ENCODE results near the gene RTP5.

The RTP5 gene

DNA sequence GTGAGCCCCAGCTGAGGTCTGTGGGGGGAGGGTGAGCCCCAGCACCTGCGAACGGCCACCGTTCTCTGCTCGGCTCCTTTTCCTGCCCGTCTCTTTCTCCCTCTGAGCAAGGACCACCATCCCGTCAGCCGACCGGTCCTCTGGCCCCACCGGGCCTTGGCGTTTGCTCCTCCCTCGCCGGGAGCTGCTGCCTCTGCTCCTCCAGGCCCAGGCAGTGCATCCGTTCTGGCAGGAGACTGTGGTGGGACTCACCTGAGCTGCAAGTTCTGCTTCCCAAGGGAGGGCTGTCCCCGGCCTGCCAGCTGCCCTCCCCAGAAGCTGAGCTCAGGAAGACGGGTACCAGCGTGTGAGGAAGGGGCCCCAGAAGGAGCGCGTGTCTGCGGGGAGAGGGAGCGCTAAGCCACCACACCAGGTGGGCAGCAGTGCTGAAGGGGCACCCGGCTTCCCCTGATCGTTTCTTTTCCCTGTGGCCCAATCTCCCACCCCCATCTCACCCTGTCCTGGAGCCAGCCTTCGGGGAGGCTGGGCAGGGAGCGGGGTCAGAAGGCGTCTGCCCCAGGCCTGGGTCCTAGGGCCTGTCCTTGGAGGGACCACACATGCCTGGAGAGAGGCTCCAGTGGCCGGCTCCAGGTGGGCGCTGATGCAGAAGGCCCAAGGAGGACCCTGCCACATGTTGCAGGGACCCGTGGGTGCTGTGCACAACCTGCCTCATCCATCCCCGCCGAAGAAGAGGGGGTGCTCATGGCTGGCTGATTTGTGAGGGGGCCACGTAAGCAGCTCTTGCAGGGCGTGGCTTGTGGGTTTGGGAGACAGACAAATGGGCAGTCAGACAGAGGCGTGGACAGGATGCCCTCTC lies 2.5 kb upstream of the RTP5 start:
- Histone ChIP-seq H3K27me3 (ENCODE audit: insufficient read depth, low read length) (no peaks in the 10 kb centered on the region; the same call in 1 of the 2 replicates), H3K27ac (ENCODE audit: low read depth, low read length) (no peak overlapping the region), H3K9ac (ENCODE audit: low read depth, low read length) (no peak overlapping the region), H3K4me1 (ENCODE audit: insufficient read depth, low read length) (no peaks in the 10 kb centered on the region), H3K4me3 (ENCODE audit: low read length) (no peak overlapping the region), H3K9me3 (ENCODE audit: insufficient read depth, low read depth, low read length) (no peaks in the 10 kb centered on the region), H3K36me3 (ENCODE audit: insufficient read depth, low read length) (no peaks in the 10 kb centered on the region)
- 72% methylated on average over 33 of the region's 33 CpGs for WGBS

DNA sequence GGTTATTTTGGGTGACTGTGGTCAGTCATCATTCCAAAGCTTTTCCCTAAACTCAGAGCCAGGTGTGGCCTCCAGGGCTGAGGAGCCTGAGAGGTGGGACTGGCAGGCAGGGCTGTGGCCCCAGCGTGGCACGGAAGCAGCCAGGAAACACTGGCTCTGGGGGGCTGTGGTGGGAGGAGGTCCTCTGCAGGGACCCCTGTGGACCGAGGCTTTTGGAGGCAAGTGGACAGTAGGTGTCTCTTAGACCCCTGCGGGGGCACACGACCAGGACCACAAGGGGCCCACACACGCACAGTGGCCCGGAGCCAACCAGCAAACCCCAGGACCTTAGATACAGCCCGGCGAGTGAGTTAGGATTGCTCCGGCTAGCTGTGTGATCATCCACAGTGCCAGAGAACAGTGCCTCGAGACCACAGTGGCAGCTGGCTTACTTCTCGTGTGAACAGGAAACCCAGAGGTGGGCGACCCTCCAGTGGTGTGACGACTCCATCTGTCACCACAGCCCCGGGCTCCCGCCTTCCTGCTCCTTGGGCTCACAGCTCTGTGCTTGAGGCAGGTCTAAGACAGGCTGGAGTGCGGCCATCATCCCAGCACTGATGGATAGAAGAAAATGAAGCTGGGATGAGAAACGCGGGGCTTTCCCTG lies 1.6 kb upstream of the RTP5 start:
- Histone ChIP-seq H3K27ac (ENCODE audit: low read depth, low read length) (no peak overlapping the region), H3K27me3 (ENCODE audit: insufficient read depth, low read length) (no peaks in the 10 kb centered on the region; the same call in 1 of the 2 replicates), H3K36me3 (ENCODE audit: insufficient read depth, low read length) (no peaks in the 10 kb centered on the region), H3K4me1 (ENCODE audit: insufficient read depth, low read length) (no peaks in the 10 kb centered on the region), H3K4me3 (ENCODE audit: low read length) (no peak overlapping the region), H3K9ac (ENCODE audit: low read depth, low read length) (no peak overlapping the region), H3K9me3 (ENCODE audit: insufficient read depth, low read depth, low read length) (no peaks in the 10 kb centered on the region)
- WGBS = 86% methylated on average over 19 of the region's 19 CpGs

DNA sequence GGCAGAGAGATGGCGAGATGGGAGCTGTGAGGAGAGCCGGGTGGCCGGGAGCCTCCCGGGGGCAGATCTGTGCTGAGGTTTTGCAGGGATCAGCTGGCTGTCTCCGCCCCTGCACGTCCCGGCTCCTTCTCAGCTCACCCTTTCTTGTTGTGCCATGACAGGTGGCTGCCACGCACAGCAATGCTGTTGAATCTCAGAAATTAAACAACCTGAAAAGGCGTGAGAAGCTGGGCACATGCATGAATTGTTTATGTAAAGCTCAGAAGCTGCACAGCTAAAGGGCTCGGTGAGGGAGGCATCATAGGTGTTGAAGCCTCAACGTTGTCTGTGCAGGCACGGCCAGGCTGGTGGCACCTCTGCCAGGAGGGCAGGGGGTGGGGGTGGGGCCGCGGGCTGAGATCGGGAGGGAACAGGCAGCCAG lies 858 bp upstream of the RTP5 start:
- H3K4me3 ChIP-seq (ENCODE audit: low read length) = no peak overlapping the region
- H3K9me3 ChIP-seq (ENCODE audit: insufficient read depth, low read depth, low read length) = 0 out of 2 replicates have a peak, but pooled peaks cover under 1% of the 10 kb centered on the region
- WGBS = 81% methylated on average over 15 of the region's 15 CpGs
- H3K9ac ChIP-seq (ENCODE audit: low read depth, low read length) = no peak overlapping the region
- H3K4me1 ChIP-seq (ENCODE audit: insufficient read depth, low read length) = no peaks in the 10 kb centered on the region
- H3K27ac ChIP-seq (ENCODE audit: low read depth, low read length) = no peak overlapping the region
- H3K27me3 ChIP-seq (ENCODE audit: insufficient read depth, low read length) = no peaks in the 10 kb centered on the region; the same call in 1 of the 2 replicates
- no peaks in the 10 kb centered on the region for H3K36me3 ChIP-seq (ENCODE audit: insufficient read depth, low read length)

DNA sequence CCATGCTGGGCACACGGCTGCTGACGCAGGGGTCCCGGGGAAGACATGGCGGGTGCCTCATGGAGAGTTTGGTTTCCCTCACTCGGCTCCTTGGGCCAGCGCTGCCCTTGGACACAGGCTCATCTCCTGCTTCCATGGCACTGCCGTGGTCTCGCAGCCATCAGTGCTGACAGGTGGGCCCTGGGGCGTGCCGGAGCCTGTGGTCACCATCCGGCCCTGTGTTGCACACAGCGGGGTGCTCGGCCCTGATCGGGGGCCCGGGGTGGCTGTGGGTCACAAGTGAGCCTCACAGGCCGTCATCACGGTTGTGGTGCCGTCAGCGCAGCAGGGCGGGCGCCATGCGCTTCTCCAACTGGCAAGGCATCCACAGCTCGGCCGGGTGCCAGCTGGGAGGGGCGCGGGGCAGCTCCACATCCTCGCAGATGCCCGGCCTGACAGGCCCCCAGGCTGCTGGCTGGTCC lies 582 bp downstream of the RTP5 start:
- Histone ChIP-seq H3K4me1 (ENCODE audit: insufficient read depth, low read length) (no peaks in the 10 kb centered on the region), H3K9ac (ENCODE audit: low read depth, low read length) (no peak overlapping the region), H3K4me3 (ENCODE audit: low read length) (no peak overlapping the region), H3K36me3 (ENCODE audit: insufficient read depth, low read length) (no peaks in the 10 kb centered on the region), H3K27me3 (ENCODE audit: insufficient read depth, low read length) (no peaks in the 10 kb centered on the region; the same call in 1 of the 2 replicates), H3K27ac (ENCODE audit: low read depth, low read length) (no peak overlapping the region), H3K9me3 (ENCODE audit: insufficient read depth, low read depth, low read length) (0 out of 2 replicates have a peak, but pooled peaks cover 9% of the 10 kb centered on the region)
- 93% methylated on average over 28 of the region's 28 CpGs for WGBS

DNA sequence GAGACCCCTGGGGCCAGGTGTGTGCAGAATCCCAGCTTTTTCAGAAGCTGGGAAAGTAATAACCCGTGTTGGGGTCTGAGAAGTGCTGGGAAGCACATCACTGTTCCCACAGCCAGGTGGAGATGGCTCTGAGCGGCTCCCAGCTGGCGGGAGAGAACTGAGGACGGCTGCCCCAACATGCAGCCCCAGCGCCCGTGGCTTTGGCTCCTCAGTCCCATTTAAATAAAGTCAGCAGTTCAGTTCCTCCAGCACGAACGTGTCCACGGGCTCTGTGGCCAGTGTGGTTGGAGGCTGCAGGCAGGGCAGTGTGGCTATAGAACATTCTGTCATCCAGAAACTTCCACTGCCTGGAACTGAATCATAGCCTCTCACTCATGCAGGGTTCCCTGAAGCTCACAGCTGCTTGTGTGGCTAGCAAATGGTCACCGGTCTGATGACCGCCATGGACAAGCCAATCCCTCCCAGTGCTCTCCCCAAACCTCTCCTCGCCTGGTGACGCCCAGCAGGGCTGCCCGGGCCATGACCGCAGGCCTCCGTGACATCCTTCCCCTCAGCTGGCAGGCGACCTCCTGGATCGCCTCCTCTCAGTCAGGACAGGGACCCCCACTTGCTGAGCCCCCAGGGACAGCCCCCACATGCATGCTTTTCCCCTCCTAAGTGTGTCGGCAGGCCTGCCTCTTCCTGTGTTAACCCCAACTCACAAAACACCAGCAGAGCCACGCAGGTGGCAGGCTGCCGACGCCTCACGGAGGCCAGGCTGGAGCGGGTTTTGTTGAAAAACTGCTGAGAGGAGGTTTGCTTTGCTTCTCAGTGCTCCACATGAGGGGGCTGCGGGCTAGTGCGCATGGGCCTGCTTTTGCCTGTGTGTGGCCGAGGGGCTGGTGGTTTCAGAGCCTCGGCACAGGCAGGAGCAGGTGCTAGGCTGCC lies 1.3 kb downstream of the RTP5 start:
- Histone ChIP-seq H3K4me3 (ENCODE audit: low read length) (no peak overlapping the region), H3K27ac (ENCODE audit: low read depth, low read length) (no peak overlapping the region), H3K36me3 (ENCODE audit: insufficient read depth, low read length) (no peaks in the 10 kb centered on the region), H3K27me3 (ENCODE audit: insufficient read depth, low read length) (no peaks in the 10 kb centered on the region; the same call in 1 of the 2 replicates), H3K9ac (ENCODE audit: low read depth, low read length) (no peak overlapping the region), H3K4me1 (ENCODE audit: insufficient read depth, low read length) (no peaks in the 10 kb centered on the region), H3K9me3 (ENCODE audit: insufficient read depth, low read depth, low read length) (0 out of 2 replicates have a peak, but pooled peaks cover 9% of the 10 kb centered on the region)
- 83% methylated on average over 28 of the region's 28 CpGs for whole genome bisulfite sequencing

DNA sequence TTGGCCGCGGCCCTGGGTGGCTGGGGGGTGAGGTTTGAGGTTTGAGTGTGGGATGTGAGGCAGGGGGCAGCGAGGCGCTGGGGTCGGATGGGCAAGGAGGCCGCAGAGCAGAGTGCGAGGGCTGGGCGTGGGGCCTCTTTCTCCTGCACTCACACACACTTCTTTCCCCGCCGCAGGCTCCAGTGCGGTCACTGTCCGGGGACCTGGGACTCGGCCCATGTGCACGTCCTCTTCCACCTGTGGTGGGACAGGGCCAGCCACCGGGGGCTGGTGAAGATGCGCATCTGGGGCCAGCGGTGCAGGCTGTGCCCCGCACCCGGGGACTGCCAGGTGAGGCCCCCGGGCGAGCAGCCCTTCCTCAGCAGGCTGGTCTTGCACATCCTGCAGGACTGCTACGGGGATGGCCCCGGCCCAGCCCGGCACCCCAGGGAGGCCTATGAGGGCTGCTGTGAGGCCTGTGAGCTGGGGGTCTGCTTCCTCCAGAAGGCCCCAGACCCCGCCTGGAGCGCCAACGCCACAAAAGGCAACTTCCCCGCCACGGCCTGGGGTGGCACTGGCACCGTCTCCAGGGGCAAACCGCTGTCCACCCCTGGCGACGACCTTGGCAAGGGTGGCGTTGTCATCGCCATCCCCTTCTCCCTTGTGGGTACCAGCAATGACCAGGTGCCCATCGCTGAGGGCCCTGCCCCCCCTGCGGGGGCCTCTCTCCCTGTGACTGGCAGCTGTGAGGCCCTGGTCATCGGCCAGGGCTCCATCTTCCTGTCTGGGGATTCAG lies 2.2 kb downstream of the RTP5 start:
- H3K27me3 ChIP-seq (ENCODE audit: insufficient read depth, low read length) = no peaks in the 10 kb centered on the region
- no peak overlapping the region for H3K27ac ChIP-seq (ENCODE audit: low read depth, low read length)
- H3K4me1 ChIP-seq (ENCODE audit: insufficient read depth, low read length) = no peaks in the 10 kb centered on the region
- WGBS = 92% methylated on average over 38 of the region's 38 CpGs
- H3K36me3 ChIP-seq (ENCODE audit: insufficient read depth, low read length) = no peaks in the 10 kb centered on the region
- 0 out of 2 replicates have a peak, but pooled peaks cover 9% of the 10 kb centered on the region for H3K9me3 ChIP-seq (ENCODE audit: insufficient read depth, low read depth, low read length)
- no peak overlapping the region for H3K4me3 ChIP-seq (ENCODE audit: low read length)
- H3K9ac ChIP-seq (ENCODE audit: low read depth, low read length) = no peak overlapping the region

DNA sequence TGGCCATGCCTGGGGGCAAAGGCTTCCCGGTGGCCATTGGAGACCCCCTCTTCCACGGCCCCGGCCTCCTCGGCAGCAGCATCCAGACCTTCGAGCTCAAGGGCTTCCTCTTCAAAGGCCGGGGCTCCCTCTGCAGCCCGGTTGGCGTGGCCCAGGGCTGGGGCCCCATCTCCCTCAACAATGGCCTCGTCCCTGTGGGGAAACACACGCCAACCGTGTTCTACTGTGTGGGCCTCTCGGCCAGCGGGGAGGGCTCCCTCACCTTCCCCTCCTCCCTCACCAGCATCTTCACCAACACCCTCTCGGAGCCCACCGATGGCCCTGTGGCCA lies 2.7 kb downstream of the RTP5 start:
- Histone ChIP-seq H3K36me3 (ENCODE audit: insufficient read depth, low read length) (no peaks in the 10 kb centered on the region), H3K4me3 (ENCODE audit: low read length) (no peak overlapping the region), H3K4me1 (ENCODE audit: insufficient read depth, low read length) (no peaks in the 10 kb centered on the region), H3K27ac (ENCODE audit: low read depth, low read length) (no peak overlapping the region), H3K9me3 (ENCODE audit: insufficient read depth, low read depth, low read length) (0 out of 2 replicates have a peak, but pooled peaks cover 9% of the 10 kb centered on the region), H3K9ac (ENCODE audit: low read depth, low read length) (no peak overlapping the region), H3K27me3 (ENCODE audit: insufficient read depth, low read length) (no peaks in the 10 kb centered on the region)
- WGBS = 94% methylated on average over 15 of the region's 15 CpGs

DNA sequence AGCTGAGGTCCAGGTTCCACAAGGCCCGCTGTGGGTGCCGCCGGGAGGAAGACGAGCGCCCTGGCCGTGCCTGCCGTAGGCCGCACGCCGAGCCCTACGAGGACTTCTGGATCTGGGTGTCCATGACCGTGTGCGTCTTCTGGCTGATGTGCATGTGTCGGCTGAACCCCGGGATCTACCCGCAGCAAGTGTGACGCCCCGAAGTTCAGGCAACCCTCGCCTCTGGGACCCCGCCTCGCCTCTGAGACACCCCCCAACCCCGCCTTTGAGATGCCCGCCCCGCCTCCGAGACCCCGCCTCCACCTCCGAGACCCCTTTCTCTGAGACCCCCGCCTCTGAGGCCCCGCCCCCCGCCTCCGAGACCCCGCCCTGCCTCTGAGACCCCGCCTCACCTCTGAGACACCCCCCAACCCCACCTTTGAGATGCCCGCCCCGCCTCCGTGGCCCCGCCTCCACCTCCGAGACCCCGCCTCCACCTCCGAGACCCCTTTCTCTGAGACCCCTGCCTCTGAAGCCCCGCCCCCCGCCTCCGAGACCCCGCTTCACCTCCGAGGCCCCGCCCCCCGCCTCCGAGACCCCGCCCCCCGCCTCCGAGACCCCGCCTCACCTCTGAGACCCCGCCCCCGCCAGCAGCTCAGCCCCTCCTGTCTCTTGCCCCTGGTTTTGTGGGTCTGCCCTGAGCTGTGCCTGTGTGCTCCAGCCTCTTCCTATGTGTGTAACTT lies 3.7 kb downstream of the RTP5 start:
- 91% methylated on average over 49 of the region's 54 CpGs for WGBS
- Histone ChIP-seq H3K27ac (ENCODE audit: low read depth, low read length) (no peak overlapping the region), H3K36me3 (ENCODE audit: insufficient read depth, low read length) (no peaks in the 10 kb centered on the region), H3K9me3 (ENCODE audit: insufficient read depth, low read depth, low read length) (0 out of 2 replicates have a peak, but pooled peaks cover 9% of the 10 kb centered on the region), H3K4me1 (ENCODE audit: insufficient read depth, low read length) (no peaks in the 10 kb centered on the region), H3K4me3 (ENCODE audit: low read length) (no peak overlapping the region), H3K9ac (ENCODE audit: low read depth, low read length) (no peak overlapping the region), H3K27me3 (ENCODE audit: insufficient read depth, low read length) (no peaks in the 10 kb centered on the region)

DNA sequence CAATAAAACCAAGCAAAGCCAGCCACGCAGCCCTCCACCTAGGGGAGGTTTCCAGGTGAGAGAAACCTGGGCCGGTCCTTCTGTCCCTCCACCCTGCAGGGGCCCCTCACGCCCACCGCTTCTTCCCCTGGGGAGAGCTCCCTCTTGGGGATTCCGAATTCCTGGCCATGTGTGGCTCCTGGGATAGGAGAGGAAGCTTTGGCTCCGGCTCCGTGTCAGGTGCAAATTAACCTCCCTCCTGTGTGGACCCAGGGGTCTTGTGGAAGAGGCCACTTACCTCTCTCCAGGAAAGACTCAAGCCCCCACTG lies 4.2 kb downstream of the RTP5 start:
- no peak overlapping the region for H3K4me3 ChIP-seq (ENCODE audit: low read length)
- no peaks in the 10 kb centered on the region for H3K4me1 ChIP-seq (ENCODE audit: insufficient read depth, low read length)
- H3K9ac ChIP-seq (ENCODE audit: low read depth, low read length) = no peak overlapping the region
- no peaks in the 10 kb centered on the region for H3K27me3 ChIP-seq (ENCODE audit: insufficient read depth, low read length)
- H3K9me3 ChIP-seq (ENCODE audit: insufficient read depth, low read depth, low read length) = 0 out of 2 replicates have a peak, but pooled peaks cover 9% of the 10 kb centered on the region
- WGBS = 93% methylated on average over 7 of the region's 7 CpGs
- H3K36me3 ChIP-seq (ENCODE audit: insufficient read depth, low read length) = no peaks in the 10 kb centered on the region
- H3K27ac ChIP-seq (ENCODE audit: low read depth, low read length) = no peak overlapping the region
